Cardiac muscle cell (in vitro differentiated cells and primary cell): Measurements from ENCODE around the gene PRSS23. TPM values are rescaled to one million over a fixed set of nuclear protein-coding genes. Genes with fewer than 3 reads are reported as not detected.

ENCODE experiments used
- DNase-seq, 2 donors: peaks; one replicate each; pipeline versions ENCODE4 v3.0.0 to v3.0.0-alpha.2; 2010 to 2017; ENCODE audit warnings: low read depth in 1 of 2, low spot score in 1 of 2
- H3K27ac ChIP-seq: fragments of 200-600 bp; sonication (generic); 2 replicates; pipeline ENCODE4 v1.5.1; 2016
- H3K27me3 ChIP-seq: fragments of 200-600 bp; sonication (generic); 2 replicates; pipeline ENCODE4 v1.6.0; 2016; ENCODE audit warnings: control low read depth
- H3K36me3 ChIP-seq: fragments of 200-600 bp; sonication (generic); 2 replicates; pipeline ENCODE4 v1.5.1; 2016; ENCODE audit warnings: control low read depth
- H3K4me1 ChIP-seq: fragments of 200-600 bp; sonication (generic); 2 replicates; pipeline ENCODE4 v1.8.1; 2017; ENCODE audit warnings: low read depth, mild to moderate bottlenecking, mixed run types
- H3K4me3 ChIP-seq: fragments of 200-600 bp; sonication (generic); 2 replicates; pipeline ENCODE4 v1.5.1; 2016; ENCODE audit warnings: mild to moderate bottlenecking
- H3K9me3 ChIP-seq: fragments of 200-600 bp; sonication (generic); 2 replicates; pipeline ENCODE4 v1.5.1; 2017; ENCODE audit warnings: low read depth, mild to moderate bottlenecking, control low read depth
- CTCF ChIP-seq: IDR thresholded peaks from 2 replicates; pipeline ENCODE4 v1.5.1; 2012; ENCODE audit warnings: low read depth, mild to moderate bottlenecking, low read length
- polyA plus RNA-seq: library from polyadenylated mRNA; unstranded; fragments of >200 nt; fragmentation: Nextera tagmentation; extraction: Ambion mirVana; gene quantifications from 2 replicates; pipeline ENCODE4 v1.2.1, GENCODE V29; 2016
- total RNA-seq: library from RNA; depleted of rRNA; stranded (reverse); fragments of >200 nt; gene quantifications from 2 replicates; pipeline ENCODE4 v1.2.3, GENCODE V29; 2016

PRSS23 gene
- total and polyA plus RNA-seq, 2 experiments from 2014 or later, result 39.6 to 107 TPM

GRCh38 chr11:86773513-86774252 is 26.7 kb upstream of the PRSS23 start:
- H3K27me3 ChIP-seq, result no peaks in the 10 kb centered on the region
- no peaks in the 10 kb centered on the region for H3K36me3 ChIP-seq
- H3K27ac ChIP-seq, result no peak overlapping the region
- H3K4me1 ChIP-seq, result peaks cover 20% of the 10 kb centered on the region
- no peak for TF ChIP-seq CTCF
- no peaks in the 10 kb centered on the region for H3K9me3 ChIP-seq
- no peak for DNase-seq
- H3K4me3 ChIP-seq, result no peak overlapping the region

- H3K9me3 ChIP-seq, result no peaks in the 10 kb centered on the region
- no peak for DNase-seq
Observed at GRCh38 chr11:86774417-86774816, 25.9 kb upstream of the PRSS23 start.

GRCh38 chr11:86775361-86775760 is 25.0 kb upstream of the PRSS23 start:
- DNase-seq, result no peak
- H3K4me3 ChIP-seq, result no peak overlapping the region
- H3K9me3 ChIP-seq, result no peaks in the 10 kb centered on the region
- H3K36me3 ChIP-seq, result no peaks in the 10 kb centered on the region
- TF ChIP-seq CTCF, result no peak
- no peak overlapping the region for H3K27ac ChIP-seq
- H3K4me1 ChIP-seq, result peaks cover 6% of the 10 kb centered on the region
- no peaks in the 10 kb centered on the region for H3K27me3 ChIP-seq

More at GRCh38 chr11:86774417-86774816, 25.9 kb upstream of the PRSS23 start:
- Histone ChIP-seq H3K4me3 (no peak overlapping the region), H3K27me3 (no peaks in the 10 kb centered on the region), H3K36me3 (no peaks in the 10 kb centered on the region), H3K27ac (no peak overlapping the region), H3K4me1 (peaks cover 13% of the 10 kb centered on the region)
- TF ChIP-seq CTCF, result no peak

GRCh38 chr11:86781546-86781945 is 18.8 kb upstream of the PRSS23 start:
- Histone ChIP-seq H3K4me1 (peaks cover 6% of the 10 kb centered on the region), H3K27ac (no peak overlapping the region), H3K9me3 (no peaks in the 10 kb centered on the region), H3K36me3 (no peaks in the 10 kb centered on the region), H3K4me3 (no peak overlapping the region), H3K27me3 (no peaks in the 10 kb centered on the region)
- DNase-seq, result no peak
- no peak for TF ChIP-seq CTCF

GRCh38 chr11:86782742-86783141 is 17.6 kb upstream of the PRSS23 start:
- no peak for DNase-seq
- Histone ChIP-seq H3K27ac (no peak overlapping the region), H3K36me3 (no peaks in the 10 kb centered on the region), H3K9me3 (no peaks in the 10 kb centered on the region), H3K4me3 (no peak overlapping the region), H3K4me1 (peaks cover 9% of the 10 kb centered on the region), H3K27me3 (no peaks in the 10 kb centered on the region)
- no peak for TF ChIP-seq CTCF
